Naive thymus-derived CD4-positive, alpha-beta T cell (primary cell): ENCODE results near the gene CHI3L1. TPM values are rescaled to one million over a fixed set of nuclear protein-coding genes. Genes with fewer than 3 reads are reported as not detected.
A peak's percentile ranks its signal among the peaks of the same experiment; 100 is the strongest.

ENCODE experiments used
- ATAC-seq: fragments of 150-1000 bp; cut with Tn5 transposase; 2 replicates; pipeline ENCODE4 v1.10.0; 2021; ENCODE audit warnings: mild to moderate bottlenecking, moderate library complexity
- CTCF ChIA-PET: fragments of 350-600 bp; sonication (Branson Sonifier 250); formaldehyde crosslinking; loops from one replicate; lab custom pipeline; 2021; ENCODE audit warnings: antibody characterized with exemption; lab: Charles Lee
- POLR2A ChIA-PET: fragments of 350-600 bp; sonication (Branson Sonifier 250); formaldehyde crosslinking; loops from one replicate; lab custom pipeline; 2021; ENCODE audit warnings: antibody characterized with exemption, inconsistent platforms; lab: Charles Lee
- DNase-seq, 9 donors: peaks; one replicate each; pipeline versions ENCODE4 v3.0.0 to v3.0.0-alpha.2; 2020 to 2022; ENCODE audit warnings: mixed read lengths in 1 of 9
- H3K27ac ChIP-seq: one replicate; pipeline ENCODE4 v1.7.0; 2013; ENCODE audit warnings: mild to moderate bottlenecking, low read depth, low read length, moderate library complexity
- H3K27me3 ChIP-seq, 2 donors: one replicate each; pipeline ENCODE4 v1.7.0; 2013; ENCODE audit warnings: low read length in 2 of 2, mild to moderate bottlenecking in 2 of 2, moderate library complexity in 2 of 2; ENCODE audit not compliant: control insufficient read depth in 2 of 2, insufficient read depth in 2 of 2
- H3K36me3 ChIP-seq, 3 experiments: 1 replicate in 2 of 3; 2 replicates in 1 of 3; pipeline ENCODE4 v1.7.0; 2013; ENCODE audit warnings: low read length in 3 of 3, mild to moderate bottlenecking in 3 of 3, moderate library complexity in 1 of 3; ENCODE audit not compliant: insufficient read depth in 3 of 3, control insufficient read depth in 2 of 3
- H3K4me1 ChIP-seq, 2 donors: one replicate each; pipeline ENCODE4 v1.7.0; 2013; ENCODE audit warnings: low read length in 2 of 2, mild to moderate bottlenecking in 2 of 2, moderate library complexity in 1 of 2; ENCODE audit not compliant: control insufficient read depth in 2 of 2, insufficient read depth in 2 of 2
- H3K4me3 ChIP-seq: 2 replicates; pipeline ENCODE4 v1.7.0; 2013; ENCODE audit warnings: mild to moderate bottlenecking, low read length
- H3K9me3 ChIP-seq, 3 experiments: 1 replicate in 2 of 3; 2 replicates in 1 of 3; pipeline ENCODE4 v1.7.0; 2013; ENCODE audit warnings: low read length in 3 of 3; ENCODE audit not compliant: control insufficient read depth in 2 of 3
- H3K27ac Mint-ChIP-seq, 9 donors: one replicate each; pipeline ENCODE4 v1.8.0; 2020 to 2022; ENCODE audit warnings: mixed read lengths in 9 of 9, mild to moderate bottlenecking in 8 of 9, moderate library complexity in 5 of 9, inconsistent platforms in 2 of 9
- H3K27me3 Mint-ChIP-seq, 5 donors: one replicate each; pipeline ENCODE4 v1.8.0; 2021 to 2022; ENCODE audit warnings: mixed read lengths in 5 of 5, mild to moderate bottlenecking in 1 of 5
- H3K36me3 Mint-ChIP-seq, 5 donors: one replicate each; pipeline ENCODE4 v1.8.0; 2020 to 2022; ENCODE audit warnings: mixed read lengths in 5 of 5, mild to moderate bottlenecking in 3 of 5, inconsistent platforms in 1 of 5
- H3K4me1 Mint-ChIP-seq, 7 donors: one replicate each; pipeline ENCODE4 v1.8.0; 2020 to 2022; ENCODE audit warnings: mixed read lengths in 7 of 7, mild to moderate bottlenecking in 3 of 7, inconsistent platforms in 1 of 7
- H3K4me3 Mint-ChIP-seq, 10 donors: one replicate each; pipeline ENCODE4 v1.8.0; 2020 to 2022; ENCODE audit warnings: mild to moderate bottlenecking in 10 of 10, mixed read lengths in 10 of 10, moderate library complexity in 6 of 10, inconsistent platforms in 2 of 10
- H3K9me3 Mint-ChIP-seq, 11 donors: one replicate each; pipeline ENCODE4 v1.8.0; 2020 to 2022; ENCODE audit warnings: mixed read lengths in 11 of 11, mild to moderate bottlenecking in 4 of 11, inconsistent platforms in 1 of 11, moderate library complexity in 1 of 11
- intact Hi-C, 2 donors: fragments of 100-400 bp; cut with micrococcal nuclease; formaldehyde crosslinking; loops; one replicate each; pipeline ENCODE4 v1.15.1; 2023
- polyA plus RNA-seq, 2 donors: library from polyadenylated mRNA; unstranded; fragments of 300-500 nt; fragmentation: Illumina TruSeq; gene quantifications; one replicate each; pipeline ENCODE4 v1.2.3, GENCODE V29; 2021
- total RNA-seq, 6 experiments: library from RNA in 5 of 6; stranded (reverse) in 5 of 6; gene quantifications; 1 replicate in 5 of 6; 2 replicates in 1 of 6; pipeline ENCODE4 v1.2.3 and lab custom pipeline; 2021 to 2026

CHI3L1 gene
- total and polyA plus RNA-seq, 7 experiments from 2014 or later: 0.32 to 1.3 TPM; not detected in 5

GRCh38 chr1:203142124-203142523 is 44.4 kb downstream of the CHI3L1 start:
- no peak overlapping the region for H3K4me3 Mint-ChIP-seq
- no peak for ATAC-seq
- Histone ChIP-seq H3K9me3 (no peaks in the 10 kb centered on the region), H3K27ac (no peak overlapping the region), H3K27me3 (no peaks in the 10 kb centered on the region), H3K4me3 (no peak overlapping the region), H3K4me1 (no peaks in the 10 kb centered on the region), H3K36me3 (no peaks in the 10 kb centered on the region)
- ChIA-PET CTCF (no interaction called here), POLR2A (interaction anchor here (0.6 kb wide), 1 partner anchor 702 kb away, joined by 4 read pairs; no protein-coding TSS in a partner anchor)
- DNase-seq: no peak
- H3K4me1 Mint-ChIP-seq: no peaks in the 10 kb centered on the region
- peaks cover 0 to 6% (median 0%) of the 10 kb centered on the region in 5 donors for H3K36me3 Mint-ChIP-seq
- peaks cover 0 to 13% (median 3%) of the 10 kb centered on the region in 5 donors for H3K27me3 Mint-ChIP-seq
- H3K27ac Mint-ChIP-seq: no peak overlapping the region
- intact Hi-C loops: no loop called here
- peaks cover 0 to 14% (median 6%) of the 10 kb centered on the region in 11 donors for H3K9me3 Mint-ChIP-seq

GRCh38 chr1:203140743-203141520 is 45.6 kb downstream of the CHI3L1 start:
- Mint-ChIP-seq H3K27me3 (peaks cover 0 to 14% (median 8%) of the 10 kb centered on the region in 5 donors), H3K4me1 (peaks cover 0 to 4% (median 2%) of the 10 kb centered on the region in 7 donors), H3K27ac (no peak overlapping the region), H3K9me3 (peaks cover 0 to 14% (median 6%) of the 10 kb centered on the region in 11 donors), H3K4me3 (peak overlapping the region in 1 of 10 donors; percentile 67), H3K36me3 (peaks cover 0 to 6% (median 0%) of the 10 kb centered on the region in 5 donors)
- DNase-seq: no peak
- H3K4me1 ChIP-seq: no peaks in the 10 kb centered on the region
- H3K9me3 ChIP-seq: no peaks in the 10 kb centered on the region
- CTCF ChIA-PET: no interaction called here
- intact Hi-C loops: no loop called here
- POLR2A ChIA-PET: no interaction called here
- no peak for ATAC-seq
- H3K27ac ChIP-seq: no peak overlapping the region
- H3K27me3 ChIP-seq: no peaks in the 10 kb centered on the region
- no peak overlapping the region for H3K4me3 ChIP-seq
- H3K36me3 ChIP-seq: no peaks in the 10 kb centered on the region

GRCh38 chr1:203139976-203140475 is 46.5 kb downstream of the CHI3L1 start:
- ChIA-PET POLR2A (no interaction called here), CTCF (no interaction called here)
- peaks cover 0 to 6% (median 0%) of the 10 kb centered on the region in 5 donors for H3K36me3 Mint-ChIP-seq
- peaks cover 0 to 6% (median 4%) of the 10 kb centered on the region in 7 donors for H3K4me1 Mint-ChIP-seq
- no peak for ATAC-seq
- no peaks in the 10 kb centered on the region for H3K4me1 ChIP-seq
- H3K9me3 ChIP-seq: no peaks in the 10 kb centered on the region
- H3K36me3 ChIP-seq: no peaks in the 10 kb centered on the region
- H3K9me3 Mint-ChIP-seq: peaks cover 0 to 14% (median 6%) of the 10 kb centered on the region in 11 donors
- H3K4me3 Mint-ChIP-seq: no peak overlapping the region
- H3K27ac ChIP-seq: no peak overlapping the region
- no peak overlapping the region for H3K4me3 ChIP-seq
- peaks cover 0 to 17% (median 8%) of the 10 kb centered on the region in 5 donors for H3K27me3 Mint-ChIP-seq
- no peaks in the 10 kb centered on the region for H3K27me3 ChIP-seq
- H3K27ac Mint-ChIP-seq: no peak overlapping the region
- DNase-seq: no peak
- intact Hi-C loops: no loop called here

- CTCF ChIA-PET: no interaction called here
- DNase-seq: no peak
Measured at GRCh38 chr1:203138066-203138465, 48.4 kb downstream of the CHI3L1 start.

GRCh38 chr1:203137324-203137723 is 49.2 kb downstream of the CHI3L1 start:
- CTCF ChIA-PET: no interaction called here
- POLR2A ChIA-PET: no interaction called here
- no peaks in the 10 kb centered on the region for H3K27me3 ChIP-seq
- H3K9me3 Mint-ChIP-seq: peaks cover 0 to 3% (median 0%) of the 10 kb centered on the region in 11 donors
- H3K4me1 ChIP-seq: no peaks in the 10 kb centered on the region
- intact Hi-C loops: no loop called here
- H3K9me3 ChIP-seq: no peaks in the 10 kb centered on the region
- ATAC-seq: no peak
- H3K4me3 ChIP-seq: no peak overlapping the region
- peaks cover 0 to 3% (median 0%) of the 10 kb centered on the region in 5 donors for H3K36me3 Mint-ChIP-seq
- no peak overlapping the region for H3K27ac Mint-ChIP-seq
- peaks cover 0 to 6% (median 4%) of the 10 kb centered on the region in 7 donors for H3K4me1 Mint-ChIP-seq
- no peak overlapping the region for H3K27ac ChIP-seq
- no peak for DNase-seq
- no peaks in the 10 kb centered on the region for H3K36me3 ChIP-seq
- no peak overlapping the region for H3K4me3 Mint-ChIP-seq
- H3K27me3 Mint-ChIP-seq: peaks cover 0 to 17% (median 8%) of the 10 kb centered on the region in 5 donors

More at GRCh38 chr1:203138066-203138465, 48.4 kb downstream of the CHI3L1 start:
- intact Hi-C loops: no loop called here
- no peak for ATAC-seq
- Mint-ChIP-seq H3K4me3 (no peak overlapping the region), H3K36me3 (peaks cover 0 to 3% (median 0%) of the 10 kb centered on the region in 5 donors), H3K27ac (no peak overlapping the region), H3K4me1 (peaks cover 0 to 6% (median 4%) of the 10 kb centered on the region in 7 donors), H3K9me3 (peaks cover 0 to 4% (median 0%) of the 10 kb centered on the region in 11 donors), H3K27me3 (peaks cover 0 to 17% (median 8%) of the 10 kb centered on the region in 5 donors)
- H3K36me3 ChIP-seq: no peaks in the 10 kb centered on the region
- H3K4me3 ChIP-seq: no peak overlapping the region
- POLR2A ChIA-PET: no interaction called here
- H3K27ac ChIP-seq: no peak overlapping the region
- no peaks in the 10 kb centered on the region for H3K27me3 ChIP-seq
- no peaks in the 10 kb centered on the region for H3K9me3 ChIP-seq
- H3K4me1 ChIP-seq: no peaks in the 10 kb centered on the region

GRCh38 chr1:203136409-203137042 is 50.0 kb downstream of the CHI3L1 start:
- H3K9me3 Mint-ChIP-seq: no peaks in the 10 kb centered on the region
- H3K36me3 ChIP-seq: no peaks in the 10 kb centered on the region
- ChIA-PET POLR2A (no interaction called here), CTCF (no interaction called here)
- peaks cover 0 to 14% (median 8%) of the 10 kb centered on the region in 5 donors for H3K27me3 Mint-ChIP-seq
- peaks cover 0 to 6% (median 4%) of the 10 kb centered on the region in 7 donors for H3K4me1 Mint-ChIP-seq
- H3K4me3 Mint-ChIP-seq: no peak overlapping the region
- no peaks in the 10 kb centered on the region for H3K27me3 ChIP-seq
- no peaks in the 10 kb centered on the region for H3K36me3 Mint-ChIP-seq
- H3K4me3 ChIP-seq: no peak overlapping the region
- no peaks in the 10 kb centered on the region for H3K9me3 ChIP-seq
- H3K27ac Mint-ChIP-seq: peak overlapping the region in 1 of 9 donors; percentile 37
- ATAC-seq (no peak), DNase-seq (no peak)
- H3K27ac ChIP-seq: no peak overlapping the region
- intact Hi-C loops: no loop called here
- H3K4me1 ChIP-seq: no peaks in the 10 kb centered on the region
